Neutrophil (primary cell): ENCODE data around the gene HOXA2.
A peak's percentile ranks its signal among the peaks of the same experiment; 100 is the strongest.

Experiments used
- H3K27ac ChIP-seq: fragments of 200-600 bp; sonication (generic); 2 replicates; pipeline ENCODE4 v1.5.1; 2016; ENCODE audit warnings: mild to moderate bottlenecking, moderate library complexity
- H3K27me3 ChIP-seq: fragments of 200-600 bp; sonication (generic); 2 replicates; pipeline ENCODE4 v1.6.0; 2016; ENCODE audit warnings: mild to moderate bottlenecking
- H3K36me3 ChIP-seq: fragments of 200-600 bp; sonication (generic); 2 replicates; pipeline ENCODE4 v1.5.1; 2017
- H3K4me1 ChIP-seq, 2 experiments: fragments of 200-600 bp in 1 of 2; sonication (generic) in 1 of 2; 1 replicate in 1 of 2; 2 replicates in 1 of 2; pipeline versions ENCODE4 v1.5.1 to v1.6.1; 2013 to 2016; ENCODE audit warnings: low read depth in 1 of 2, low read length in 1 of 2, mild to moderate bottlenecking in 1 of 2, moderate library complexity in 1 of 2; ENCODE audit not compliant: control insufficient read depth in 1 of 2, insufficient read depth in 1 of 2
- H3K4me3 ChIP-seq, 2 experiments: fragments of 200-600 bp in 1 of 2; sonication (generic) in 1 of 2; 1 replicate in 1 of 2; 2 replicates in 1 of 2; pipeline ENCODE4 v1.5.1; 2013 to 2016; ENCODE audit warnings: low read depth in 1 of 2, low read length in 1 of 2, mild to moderate bottlenecking in 1 of 2, moderate library complexity in 1 of 2
- H3K9me3 ChIP-seq: fragments of 200-600 bp; sonication (generic); 2 replicates; pipeline ENCODE4 v1.5.1; 2016
- CTCF ChIP-seq: fragments of 200-600 bp; sonication (generic); IDR thresholded peaks from 2 replicates; pipeline ENCODE4 v1.5.1; 2016; ENCODE audit warnings: antibody characterized with exemption

HOXA2 gene

GRCh38 chr7:27094304-27095049, 8.0 kb downstream of the HOXA2 start:
- Histone ChIP-seq H3K4me3 (peak overlapping the region in 1 of 2 experiments; percentile 99), H3K9me3 (no peaks in the 10 kb centered on the region), H3K27me3 (peaks cover 84% of the 10 kb centered on the region), H3K27ac (no peak overlapping the region), H3K4me1 (peaks cover 32 to 36% of the 10 kb centered on the region in 2 experiments), H3K36me3 (peaks cover 18% of the 10 kb centered on the region)
- no peak for TF ChIP-seq CTCF

- H3K27me3 ChIP-seq = peaks cover 84% of the 10 kb centered on the region
- no peak for TF ChIP-seq CTCF
- H3K4me3 ChIP-seq = no peak overlapping the region
- H3K27ac ChIP-seq = no peak overlapping the region
- H3K9me3 ChIP-seq = no peaks in the 10 kb centered on the region
- peaks cover 8% of the 10 kb centered on the region for H3K36me3 ChIP-seq
- peaks cover 26 to 28% of the 10 kb centered on the region in 2 experiments for H3K4me1 ChIP-seq
Observed at GRCh38 chr7:27093184-27093895, 9.1 kb downstream of the HOXA2 start.

- Histone ChIP-seq H3K36me3 (peaks cover 2% of the 10 kb centered on the region), H3K9me3 (no peaks in the 10 kb centered on the region), H3K4me1 (peaks cover 20 to 28% of the 10 kb centered on the region in 2 experiments), H3K27ac (no peak overlapping the region), H3K27me3 (peaks cover 84% of the 10 kb centered on the region), H3K4me3 (no peak overlapping the region)
- no peak for TF ChIP-seq CTCF
Observed at GRCh38 chr7:27092819-27093110, 9.7 kb downstream of the HOXA2 start.

GRCh38 chr7:27091941-27092818, 10.3 kb downstream of the HOXA2 start:
- H3K36me3 ChIP-seq = no peaks in the 10 kb centered on the region
- H3K9me3 ChIP-seq = no peaks in the 10 kb centered on the region
- H3K4me3 ChIP-seq = no peak overlapping the region
- peaks cover 84% of the 10 kb centered on the region for H3K27me3 ChIP-seq
- H3K27ac ChIP-seq = no peak overlapping the region
- TF ChIP-seq CTCF = no peak
- peaks cover 14 to 24% of the 10 kb centered on the region in 2 experiments for H3K4me1 ChIP-seq

GRCh38 chr7:27091105-27091504, 11.4 kb downstream of the HOXA2 start:
- Histone ChIP-seq H3K4me3 (no peak overlapping the region), H3K27ac (no peak overlapping the region), H3K4me1 (peaks cover 9 to 23% of the 10 kb centered on the region in 2 experiments), H3K9me3 (no peaks in the 10 kb centered on the region), H3K36me3 (no peaks in the 10 kb centered on the region), H3K27me3 (peaks cover 95% of the 10 kb centered on the region)
- TF ChIP-seq CTCF = no peak
